Spleen (tissue), 11 donors: ENCODE data around the gene YLPM1. TPM values are rescaled to one million over a fixed set of nuclear protein-coding genes. Genes with fewer than 3 reads are reported as not detected.

ENCODE experiments used
- DNase-seq: peaks from one replicate; pipeline ENCODE4 v3.0.0-alpha.2; 2020
- H3K27ac ChIP-seq, 8 donors: fragments of 200-600 bp; sonication (generic) in 7 of 8; 1 replicate in 4 of 8; 2 replicates in 4 of 8; pipeline versions ENCODE4 v1.5.0 to v1.8.0; 2016 to 2021; ENCODE audit warnings: inconsistent platforms in 4 of 8, mild to moderate bottlenecking in 4 of 8, moderate library complexity in 1 of 8
- H3K27me3 ChIP-seq, 7 donors: fragments of 200-600 bp; sonication (generic) in 6 of 7; replicated peaks in 1 of 7; 1 replicate in 4 of 7; 2 replicates in 3 of 7; pipeline versions ENCODE4 v1.5.0 to v1.8.0; 2016 to 2021; ENCODE audit warnings: inconsistent platforms in 3 of 7, mild to moderate bottlenecking in 1 of 7
- H3K36me3 ChIP-seq, 6 donors: fragments of 200-600 bp; sonication (generic) in 5 of 6; 1 replicate in 4 of 6; 2 replicates in 2 of 6; pipeline versions ENCODE4 v1.5.0 to v1.8.0; 2016 to 2021; ENCODE audit warnings: inconsistent platforms in 2 of 6
- H3K4me1 ChIP-seq, 6 donors: fragments of 200-600 bp; sonication (generic) in 5 of 6; 1 replicate in 3 of 6; 2 replicates in 3 of 6; pipeline versions ENCODE4 v1.5.0 to v1.8.0; 2016 to 2021; ENCODE audit warnings: inconsistent platforms in 3 of 6
- H3K4me3 ChIP-seq, 8 donors: fragments of 200-600 bp; sonication (generic) in 7 of 8; 1 replicate in 4 of 8; 2 replicates in 4 of 8; pipeline versions ENCODE4 v1.5.0 to v1.8.0; 2016 to 2021; ENCODE audit warnings: inconsistent platforms in 4 of 8, mild to moderate bottlenecking in 4 of 8, moderate library complexity in 2 of 8
- H3K9me3 ChIP-seq, 8 donors: fragments of 200-600 bp; sonication (generic) in 7 of 8; 1 replicate in 4 of 8; 2 replicates in 4 of 8; pipeline versions ENCODE4 v1.5.0 to v1.8.0; 2016 to 2021; ENCODE audit warnings: inconsistent platforms in 4 of 8
- POLR2A ChIP-seq, 3 donors: fragments of 450-650 bp; IDR thresholded peaks; one replicate each; pipeline ENCODE4 v1.5.1; 2017; ENCODE audit warnings: antibody characterized with exemption in 3 of 3, mild to moderate bottlenecking in 1 of 3
- POLR2AphosphoS5 ChIP-seq, 3 donors: sonication (generic); formaldehyde crosslinking; IDR thresholded peaks; one replicate each; pipeline ENCODE4 v1.5.1; 2017; ENCODE audit warnings: antibody characterized with exemption in 3 of 3
- WGBS, 5 donors: extraction: QIAGEN DNeasy Blood & Tissue Kit in 3 of 5; methylation state at CpG; one replicate each; pipeline versions ENCODE4 v1.1.5 to v1.1.7; 2013 to 2018; 5-methylcytosine and 5-hydroxymethylcytosine counted together
- intact Hi-C: fragments of 100-400 bp; cut with DNase I; formaldehyde crosslinking; loops from one replicate; pipeline ENCODE4 v1.15.0; 2023; ENCODE audit warnings: low total_unique reads
- polyA plus RNA-seq, 3 donors: library from polyadenylated mRNA; stranded (reverse); fragments of 200-250 nt; gene quantifications; one replicate each; pipeline ENCODE4 v1.2.1, GENCODE V29; 2013
- total RNA-seq, 7 donors: library from RNA; depleted of rRNA in 3 of 7; stranded (reverse); fragments of >200 nt in 3 of 7; fragmentation: NEBNext Ultra II Directional in 4 of 7; extraction: Animal tissue kit (Norgen Biotek cat#: 25700) in 4 of 7; gene quantifications; one replicate each; pipeline versions ENCODE4 v1.1.0 to v1.2.1, GENCODE V29; 2016 to 2021
- TF ChIP-seq, protein P1 (sequence below), 11 experiments: fragments of 200-600 bp in 7 of 11; fragments of 450-650 bp in 4 of 11; sonication (generic) in 4 of 11; IDR thresholded peaks in 8 of 11; conservative IDR thresholded peaks in 3 of 11; 1 replicate in 7 of 11; 2 replicates in 4 of 11; pipeline versions ENCODE4 v1.4.0 to v1.8.0; 2016 to 2021; ENCODE audit warnings: antibody characterized with exemption in 11 of 11, inconsistent platforms in 4 of 11, mild to moderate bottlenecking in 1 of 11
- donor health status: healthy with polysubstance abuse.
- donor health status: DM: no; HTN: no; CAD: no; lungs with moderate emphysema.
- donor health status: DM: no; HTN: no; CAD: no.
- donor health status: Bipolar disorder and iron deficiency.
- donor health status: healthy.
- donor health status: DM: no; HTN: no; CAD: no.
- donor health status: DM: yes; HTN: yes; CAD: no.

Gene YLPM1
- total and polyA plus RNA-seq, 10 donors = 12.1 to 100 (median 71.1) TPM

DNA sequence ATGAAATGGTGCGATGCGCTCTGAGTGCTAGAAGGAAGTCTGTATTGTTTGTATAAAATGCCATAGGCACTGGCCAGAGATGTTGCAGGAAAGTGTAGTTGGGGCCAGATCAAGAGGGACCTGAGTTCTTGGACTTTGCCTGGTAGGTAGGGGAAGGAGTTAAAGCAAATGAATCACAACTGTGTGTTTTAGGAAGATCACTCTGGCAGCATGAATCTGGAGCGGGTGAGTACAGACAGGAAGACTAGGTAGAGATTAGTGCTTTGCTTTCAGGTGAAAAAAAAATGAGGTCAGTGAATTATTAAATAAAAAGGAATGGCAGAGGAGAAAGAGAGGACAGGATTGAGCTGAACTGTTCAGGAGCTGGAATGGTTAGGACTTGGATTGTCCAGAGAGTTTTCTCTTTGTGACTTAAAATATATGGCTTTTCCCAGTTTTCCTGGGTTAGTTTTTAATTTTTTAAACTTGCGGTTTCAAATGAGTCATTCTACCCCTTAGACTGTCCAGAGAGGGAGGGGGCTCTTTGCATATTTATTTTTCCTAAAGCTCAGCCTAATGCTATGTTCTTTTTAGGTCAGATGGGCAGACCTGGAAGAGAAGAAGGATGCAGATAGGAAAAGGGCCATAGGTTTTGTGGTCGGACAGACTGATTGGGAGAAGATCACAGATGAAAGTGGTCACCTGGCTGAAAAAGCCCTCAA, 71.7 kb downstream of the YLPM1 start:
- H3K27me3 ChIP-seq = no peaks in the 10 kb centered on the region
- peak overlapping the region in 7 of 8 donors; percentile 51 to 86 (median 84) for H3K27ac ChIP-seq
- 75 to 93% (median 88%) methylated on average over 4 to 5 of the region's 5 CpGs for WGBS, 5 donors
- H3K4me1 ChIP-seq = peaks cover 25 to 52% (median 37%) of the 10 kb centered on the region in 6 donors
- no peak overlapping the region for H3K4me3 ChIP-seq
- intact Hi-C loops = no loop called here
- H3K36me3 ChIP-seq = peaks cover 0 to 55% (median 17%) of the 10 kb centered on the region in 6 donors
- H3K9me3 ChIP-seq = no peaks in the 10 kb centered on the region
- no peak for DNase-seq
- TF ChIP-seq POLR2A (IDR thresholded peaks at IDR 0.05) = no peak
- TF ChIP-seq, protein P1, sequence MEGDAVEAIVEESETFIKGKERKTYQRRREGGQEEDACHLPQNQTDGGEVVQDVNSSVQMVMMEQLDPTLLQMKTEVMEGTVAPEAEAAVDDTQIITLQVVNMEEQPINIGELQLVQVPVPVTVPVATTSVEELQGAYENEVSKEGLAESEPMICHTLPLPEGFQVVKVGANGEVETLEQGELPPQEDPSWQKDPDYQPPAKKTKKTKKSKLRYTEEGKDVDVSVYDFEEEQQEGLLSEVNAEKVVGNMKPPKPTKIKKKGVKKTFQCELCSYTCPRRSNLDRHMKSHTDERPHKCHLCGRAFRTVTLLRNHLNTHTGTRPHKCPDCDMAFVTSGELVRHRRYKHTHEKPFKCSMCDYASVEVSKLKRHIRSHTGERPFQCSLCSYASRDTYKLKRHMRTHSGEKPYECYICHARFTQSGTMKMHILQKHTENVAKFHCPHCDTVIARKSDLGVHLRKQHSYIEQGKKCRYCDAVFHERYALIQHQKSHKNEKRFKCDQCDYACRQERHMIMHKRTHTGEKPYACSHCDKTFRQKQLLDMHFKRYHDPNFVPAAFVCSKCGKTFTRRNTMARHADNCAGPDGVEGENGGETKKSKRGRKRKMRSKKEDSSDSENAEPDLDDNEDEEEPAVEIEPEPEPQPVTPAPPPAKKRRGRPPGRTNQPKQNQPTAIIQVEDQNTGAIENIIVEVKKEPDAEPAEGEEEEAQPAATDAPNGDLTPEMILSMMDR (IDR thresholded peaks at IDR 0.05 in 8 of 11, conservative IDR thresholded peaks at IDR 0.05 in 3 of 11) = no peak

DNA sequence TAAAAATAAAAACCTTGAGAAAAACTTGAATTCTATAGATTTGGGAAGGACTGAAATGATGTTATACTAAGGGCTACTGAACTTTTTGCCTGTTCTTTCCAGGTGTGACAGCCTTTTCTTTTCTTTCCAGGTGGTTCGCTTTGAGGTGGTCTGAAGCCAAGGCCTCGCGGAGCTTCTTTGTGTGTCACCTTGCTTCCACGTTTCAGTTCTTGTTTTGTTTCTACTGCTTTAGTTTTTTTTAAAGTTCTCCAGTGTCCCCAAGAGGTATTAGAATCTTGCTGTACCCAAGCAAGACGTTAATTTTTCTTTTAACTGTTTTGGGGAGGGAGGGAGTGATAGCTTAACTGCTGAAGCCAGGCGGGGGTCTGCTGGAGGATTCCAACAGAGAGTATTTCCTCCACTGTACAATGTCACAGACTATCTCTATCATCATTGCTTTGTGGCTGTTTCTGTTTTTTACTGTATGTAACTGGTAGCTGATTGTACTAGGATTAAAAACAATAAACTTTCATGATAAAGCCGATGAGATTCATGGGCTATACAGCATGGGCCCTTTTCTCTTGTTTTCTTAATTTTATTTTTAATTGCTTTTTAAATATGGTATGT, 72.6 kb downstream of the YLPM1 start:
- WGBS, 5 donors = 61 to 77% (median 72%) methylated on average over 7 of the region's 7 CpGs
- H3K36me3 ChIP-seq = peaks cover 0 to 47% (median 12%) of the 10 kb centered on the region in 6 donors
- H3K27me3 ChIP-seq = no peaks in the 10 kb centered on the region
- intact Hi-C loops = no loop called here
- H3K27ac ChIP-seq = peak overlapping the region in 7 of 8 donors; percentile 44 to 86 (median 84)
- no peaks in the 10 kb centered on the region for H3K9me3 ChIP-seq
- DNase-seq = no peak
- TF ChIP-seq POLR2AphosphoS5 (IDR thresholded peaks at IDR 0.05) (no peak), POLR2A (IDR thresholded peaks at IDR 0.05) (no peak)
- TF ChIP-seq, protein P1 (IDR thresholded peaks at IDR 0.05 in 8 of 11, conservative IDR thresholded peaks at IDR 0.05 in 3 of 11) = no peak
- H3K4me1 ChIP-seq = peaks cover 29 to 60% (median 40%) of the 10 kb centered on the region in 6 donors
- no peak overlapping the region for H3K4me3 ChIP-seq

DNA sequence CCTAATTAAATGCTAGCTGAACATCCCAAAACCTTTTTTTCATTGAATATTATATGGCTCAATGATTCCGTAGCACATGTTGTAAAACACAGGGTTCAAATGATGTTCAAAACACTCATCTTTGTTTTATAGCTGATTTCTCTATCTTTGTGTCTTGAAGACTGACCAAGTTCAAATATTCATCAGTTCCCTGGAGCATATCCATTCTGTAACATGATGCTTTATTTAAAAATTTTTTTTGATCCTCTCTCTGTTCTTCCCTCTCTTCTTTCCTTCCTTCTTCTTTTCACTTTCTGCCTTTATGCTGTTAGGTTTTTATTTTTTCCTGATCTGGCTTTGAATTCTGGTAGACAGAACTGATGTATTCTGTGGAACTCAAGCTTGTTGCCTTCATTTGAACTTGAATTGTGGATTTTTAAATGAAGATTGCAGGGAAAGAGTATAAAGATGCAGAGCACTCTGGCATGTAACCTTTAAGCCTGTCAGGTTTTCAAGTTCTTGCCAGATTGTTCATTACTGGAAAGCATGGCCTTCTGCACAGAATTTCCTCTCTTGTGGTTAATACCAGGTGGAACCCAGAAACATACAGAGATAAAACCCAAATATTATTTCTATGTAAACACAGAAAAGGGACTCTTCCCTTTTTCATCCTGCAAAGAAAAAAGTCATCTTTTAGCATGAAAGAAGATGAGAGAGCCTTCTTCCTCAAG, 73.3 kb downstream of the YLPM1 start:
- no peak for TF ChIP-seq POLR2AphosphoS5 (IDR thresholded peaks at IDR 0.05)
- no peak for TF ChIP-seq POLR2A (IDR thresholded peaks at IDR 0.05)
- TF ChIP-seq, protein P1 (IDR thresholded peaks at IDR 0.05 in 8 of 11, conservative IDR thresholded peaks at IDR 0.05 in 3 of 11) = no peak
- Histone ChIP-seq H3K4me3 (no peak overlapping the region), H3K4me1 (peaks cover 35 to 67% (median 47%) of the 10 kb centered on the region in 6 donors), H3K9me3 (no peaks in the 10 kb centered on the region), H3K36me3 (peaks cover 0 to 43% (median 9%) of the 10 kb centered on the region in 6 donors), H3K27me3 (no peaks in the 10 kb centered on the region), H3K27ac (peak overlapping the region; percentile 44 to 86 (median 80))
- no peak for DNase-seq
- WGBS, 5 donors = 89 to 98% (median 95%) methylated on average over 1 of the region's 1 CpG
- intact Hi-C loops = no loop called here

DNA sequence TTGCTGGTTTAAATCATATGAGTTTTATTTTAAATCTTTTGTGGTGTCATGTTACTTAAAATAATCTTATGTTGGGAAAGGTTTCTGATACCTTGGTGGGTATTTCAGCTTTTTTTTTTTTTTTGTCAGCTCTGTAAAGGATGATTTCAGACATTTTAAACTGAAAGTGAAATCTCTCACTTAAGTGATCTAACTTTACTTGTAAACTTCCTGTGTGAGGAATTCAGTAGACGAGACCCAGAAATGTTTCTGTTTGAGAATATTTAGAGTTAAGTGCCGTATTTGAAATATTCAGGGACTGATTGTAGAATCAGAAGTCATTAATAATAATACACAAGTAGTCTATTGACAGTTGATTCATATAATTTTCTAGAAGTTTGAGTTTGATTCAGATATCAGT, 75.0 kb downstream of the YLPM1 start:
- H3K4me1 ChIP-seq = peaks cover 37 to 83% (median 56%) of the 10 kb centered on the region in 6 donors
- H3K4me3 ChIP-seq = peak overlapping the region in 2 of 8 donors; percentile 2 to 9
- intact Hi-C loops = no loop called here
- peaks cover 0 to 26% (median 6%) of the 10 kb centered on the region in 6 donors for H3K36me3 ChIP-seq
- peak overlapping the region; percentile 66 to 88 (median 84) for H3K27ac ChIP-seq
- H3K9me3 ChIP-seq = no peaks in the 10 kb centered on the region
- TF ChIP-seq POLR2AphosphoS5 (IDR thresholded peaks at IDR 0.05) (no peak), POLR2A (IDR thresholded peaks at IDR 0.05) (no peak)
- TF ChIP-seq, protein P1 (IDR thresholded peaks at IDR 0.05 in 8 of 11, conservative IDR thresholded peaks at IDR 0.05 in 3 of 11) = no peak
- H3K27me3 ChIP-seq = no peaks in the 10 kb centered on the region
- 2 to 30% (median 14%) methylated on average over 2 of the region's 2 CpGs for WGBS, 5 donors
- no peak for DNase-seq
